ENCODE results near the gene TELO2.

Gene TELO2

DNA sequence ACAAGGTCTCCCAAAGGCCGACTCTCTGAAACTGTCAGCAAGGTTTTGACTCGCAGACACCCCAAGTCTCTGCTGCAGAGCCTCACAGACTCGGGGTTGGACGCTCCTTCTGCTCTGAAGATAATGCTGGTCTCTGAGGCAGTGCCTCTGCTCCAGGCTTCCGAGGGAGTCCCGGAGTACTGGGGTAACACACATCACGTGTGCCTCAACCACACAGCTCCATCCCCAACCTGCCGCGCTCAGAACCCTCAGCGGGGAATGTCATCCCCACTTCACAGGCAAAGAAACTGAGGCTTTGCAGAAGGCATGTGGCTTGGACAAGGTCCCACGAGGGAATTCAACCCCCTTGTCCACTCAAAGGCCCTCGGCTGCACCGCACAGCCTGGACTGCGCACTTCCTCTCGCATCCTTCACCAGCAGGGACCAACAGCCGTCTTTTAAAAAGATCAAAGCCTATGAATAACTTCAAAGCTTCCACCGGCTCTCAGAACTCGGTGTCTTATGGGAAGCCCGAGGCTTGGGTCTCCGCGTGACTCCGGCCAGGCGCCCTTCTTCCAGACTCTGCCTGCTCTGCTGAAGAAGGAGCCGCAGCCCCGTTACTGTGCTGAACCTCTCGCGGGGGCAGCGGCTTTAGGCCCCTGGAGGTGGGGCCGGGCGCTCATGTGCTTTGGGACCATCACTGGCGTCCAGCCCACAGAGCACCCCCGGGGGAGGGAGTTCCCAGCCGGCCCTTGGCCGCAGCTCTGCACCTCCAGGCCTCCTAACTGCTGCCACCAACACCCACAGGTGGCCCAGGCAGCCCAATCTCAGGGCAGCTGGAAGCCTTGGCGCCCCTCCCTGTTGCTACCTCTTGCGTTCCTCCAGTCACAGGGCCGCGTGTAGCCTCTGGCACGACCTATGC is 42.5 kb downstream of the TELO2 start:
- no peak for DNase-seq (ENCODE audit: low read depth in 1 of 2, low spot score in 1 of 2)

- no peak for DNase-seq (ENCODE audit: low read depth in 1 of 2, low spot score in 1 of 2)
These were observed 43.4 kb downstream of the TELO2 start for GRCh38 chr16:1536601-1537000.

DNA sequence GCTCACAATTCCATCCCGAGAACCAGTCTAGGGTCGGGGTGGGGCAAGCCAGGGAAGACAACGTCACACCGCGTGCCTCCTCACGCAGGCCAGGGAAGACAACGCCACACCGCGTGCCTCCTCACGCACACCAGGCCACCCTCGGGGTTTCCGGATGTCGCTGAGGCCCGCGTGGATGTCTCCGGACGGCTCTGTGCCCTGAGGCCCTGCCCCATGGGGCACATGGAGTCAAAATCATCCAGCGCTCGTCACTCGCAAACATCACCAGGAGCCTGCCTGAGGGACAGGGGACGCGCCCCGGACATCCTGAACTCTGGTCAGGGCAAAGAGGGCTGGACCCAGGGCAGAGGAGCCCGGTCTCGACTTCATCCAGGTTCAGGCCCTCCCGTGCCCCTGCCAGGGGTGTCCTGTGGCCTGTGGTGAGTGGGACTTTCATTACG is 44.0 kb downstream of the TELO2 start:
- no peak for DNase-seq (ENCODE audit: low read depth in 1 of 2, low spot score in 1 of 2)

GRCh38 chr16:1537763-1538289 is 44.7 kb downstream of the TELO2 start:
- DNase-seq (ENCODE audit: low read depth in 1 of 2, low spot score in 1 of 2), result no peak

- DNase-seq (ENCODE audit: low read depth in 1 of 2, low spot score in 1 of 2), result no peak
These were observed 45.8 kb downstream of the TELO2 start for GRCh38 chr16:1538804-1539520.

DNA sequence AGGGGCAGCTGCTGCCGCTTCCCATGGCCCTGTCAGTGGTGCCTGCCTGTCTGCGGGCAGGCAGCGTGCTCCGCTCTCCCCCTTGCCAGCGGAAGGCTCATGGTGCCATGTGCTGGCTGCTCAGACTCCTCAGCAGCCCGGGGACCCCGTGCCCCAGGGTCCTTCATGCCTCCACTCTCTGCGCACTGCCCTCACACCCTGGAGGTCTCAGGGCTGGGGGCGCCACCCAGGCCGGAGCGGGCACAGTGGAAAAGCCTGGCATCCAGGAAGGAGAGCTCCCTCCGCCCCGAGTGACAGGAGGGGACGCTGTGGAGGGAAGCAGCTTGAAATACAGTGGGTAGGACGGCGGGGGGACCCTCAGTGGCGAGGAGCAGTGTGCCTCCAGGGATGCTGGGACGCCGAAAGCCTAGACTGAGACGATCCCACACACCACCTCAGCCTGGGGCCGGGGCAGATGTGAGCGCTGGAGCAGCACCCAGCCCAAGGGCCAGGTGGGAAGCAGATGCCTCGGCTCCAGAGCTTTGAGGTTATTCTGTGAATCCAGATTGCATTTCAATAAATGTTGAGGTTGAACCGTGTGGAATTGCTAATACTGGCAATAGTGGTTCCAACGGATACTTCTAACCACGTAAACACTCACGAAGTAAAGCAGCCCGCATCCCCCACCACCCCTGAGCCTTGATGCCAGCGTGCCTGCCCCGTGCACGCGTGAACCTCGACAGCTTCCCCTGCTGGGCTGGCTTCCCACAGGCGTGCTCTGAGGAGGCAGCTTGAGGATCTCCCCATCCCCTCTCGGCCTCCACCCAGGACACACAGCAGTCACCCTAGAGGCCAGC is 46.8 kb downstream of the TELO2 start:
- no peak for DNase-seq (ENCODE audit: low read depth in 1 of 2, low spot score in 1 of 2)

GRCh38 chr16:1540556-1540855 is 47.3 kb downstream of the TELO2 start:
- DNase-seq (ENCODE audit: low read depth in 1 of 2, low spot score in 1 of 2), result no peak

DNA sequence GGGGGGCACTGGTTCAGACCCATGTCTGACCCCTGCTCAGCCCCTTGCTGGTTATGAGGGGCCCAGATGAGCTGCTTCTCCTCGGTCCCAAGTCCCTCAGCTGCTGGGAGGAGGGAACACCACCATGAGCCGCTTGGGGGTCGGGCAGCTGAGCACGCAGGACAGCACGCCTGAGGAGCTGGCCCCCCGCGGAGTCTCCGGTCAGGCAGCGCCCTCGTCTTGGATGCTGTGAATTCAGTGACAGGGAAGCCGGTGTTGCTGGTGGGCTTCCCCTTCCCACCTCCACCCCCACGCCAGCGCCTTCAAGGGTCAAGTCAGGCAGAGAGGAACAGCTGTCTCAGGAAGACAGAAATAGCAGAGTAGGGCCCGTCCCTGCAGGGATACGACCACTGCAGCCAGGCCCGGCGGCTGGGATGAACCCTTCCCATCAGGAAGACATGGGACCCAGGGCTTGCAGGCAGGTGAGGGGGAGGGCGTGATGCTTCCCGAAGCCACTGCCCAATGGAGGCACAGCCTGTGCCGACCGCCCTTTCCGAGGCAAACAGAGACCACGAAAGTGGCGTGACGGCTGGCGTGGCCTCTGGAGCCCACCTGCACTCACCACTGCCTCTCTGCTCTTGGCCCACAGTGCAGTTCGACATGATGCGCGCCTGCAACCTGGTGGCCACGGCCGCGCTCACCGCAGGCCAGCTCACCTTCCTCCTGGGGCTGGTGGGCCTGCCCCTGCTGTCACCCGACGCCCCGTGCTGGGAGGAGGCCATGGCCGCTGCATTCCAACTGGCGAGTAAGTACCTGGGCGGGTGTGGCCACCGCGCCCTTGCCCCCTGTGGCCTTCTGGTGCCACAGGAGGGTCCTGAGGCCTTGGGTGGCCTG is 48.4 kb downstream of the TELO2 start:
- no peak for DNase-seq (ENCODE audit: low read depth in 1 of 2, low spot score in 1 of 2)

DNA sequence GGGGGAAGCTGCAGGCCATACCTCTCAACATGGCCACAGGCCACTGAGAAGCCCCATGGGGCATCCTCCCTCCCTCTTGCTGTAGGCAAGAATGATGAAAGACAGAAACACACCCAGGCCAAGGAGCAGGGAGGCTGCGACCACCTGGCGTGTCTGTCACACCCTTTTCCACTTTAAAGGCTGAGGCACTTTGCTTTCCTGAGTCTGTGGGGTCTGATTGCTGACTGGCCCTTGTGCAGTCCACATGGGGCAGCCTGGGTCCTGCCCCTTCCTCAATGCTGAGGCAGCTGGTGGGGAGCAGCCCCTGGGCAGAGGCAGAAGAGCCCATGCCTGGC is 49.0 kb downstream of the TELO2 start:
- no peak for DNase-seq (ENCODE audit: low read depth in 1 of 2, low spot score in 1 of 2)

DNA sequence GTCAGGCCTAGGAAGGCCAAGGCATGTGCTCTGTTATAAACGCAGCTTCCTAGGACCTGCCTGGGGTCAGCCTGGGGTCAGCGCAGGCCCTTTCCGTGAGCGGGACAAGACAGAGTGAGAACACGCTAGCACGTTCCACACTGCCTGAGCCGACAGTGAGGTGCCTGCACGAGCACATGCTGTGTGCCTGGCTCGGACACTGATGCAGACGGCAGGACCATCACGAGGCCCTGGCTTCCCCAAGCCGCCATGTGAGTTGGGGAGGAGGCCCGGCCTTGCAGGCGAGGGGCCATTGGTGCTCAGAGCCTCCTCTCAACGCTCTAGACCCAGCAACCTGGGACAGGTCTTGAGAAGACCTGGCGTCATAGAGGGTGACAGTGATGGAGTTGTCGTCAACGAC is 49.4 kb downstream of the TELO2 start:
- DNase-seq (ENCODE audit: low read depth in 1 of 2, low spot score in 1 of 2), result no peak

DNA sequence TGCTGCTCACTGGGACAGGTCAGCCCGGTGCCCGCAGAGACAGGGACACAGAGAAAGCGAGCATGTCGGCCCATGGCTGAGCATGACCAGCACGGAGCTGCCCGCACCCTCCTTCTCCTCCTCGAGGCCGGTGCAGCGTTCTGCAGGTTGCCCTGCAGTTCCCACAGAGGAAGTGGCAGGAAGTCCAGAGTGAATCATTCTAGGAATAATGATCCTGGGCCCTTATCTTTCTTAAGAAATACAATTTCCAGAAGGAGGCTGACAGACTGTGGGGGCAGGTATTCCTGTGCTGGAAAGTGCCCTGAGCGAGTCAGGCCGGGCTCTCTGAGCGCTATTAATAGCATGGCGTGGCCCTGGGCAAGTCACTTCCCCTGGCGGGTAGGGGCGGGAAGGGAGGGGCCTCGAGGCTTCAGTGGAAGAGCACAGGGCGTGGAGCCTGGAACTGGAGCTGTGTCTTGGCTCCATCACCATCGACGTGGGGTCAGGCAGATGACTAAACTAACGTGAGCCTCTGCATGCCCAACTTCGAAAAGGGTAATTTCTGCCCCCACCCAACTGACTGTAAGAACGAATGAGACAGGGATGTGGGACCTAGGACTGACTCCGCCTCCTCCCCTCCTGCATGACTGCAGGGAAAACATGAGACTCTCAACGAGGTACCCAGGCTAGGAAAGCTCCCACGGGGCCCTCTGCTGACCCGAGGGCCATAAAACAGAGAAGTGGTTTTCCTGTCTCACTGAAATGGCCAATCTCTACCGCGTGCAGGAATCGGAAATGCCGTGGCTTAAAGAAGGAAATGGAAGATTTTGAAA is 50.1 kb downstream of the TELO2 start:
- DNase-seq (ENCODE audit: low read depth in 1 of 2, low spot score in 1 of 2), result peak in 1 of 2 donors; percentile 29

- DNase-seq (ENCODE audit: low read depth in 1 of 2, low spot score in 1 of 2), result no peak
These were observed 52.2 kb downstream of the TELO2 start for GRCh38 chr16:1545044-1546040.

DNA sequence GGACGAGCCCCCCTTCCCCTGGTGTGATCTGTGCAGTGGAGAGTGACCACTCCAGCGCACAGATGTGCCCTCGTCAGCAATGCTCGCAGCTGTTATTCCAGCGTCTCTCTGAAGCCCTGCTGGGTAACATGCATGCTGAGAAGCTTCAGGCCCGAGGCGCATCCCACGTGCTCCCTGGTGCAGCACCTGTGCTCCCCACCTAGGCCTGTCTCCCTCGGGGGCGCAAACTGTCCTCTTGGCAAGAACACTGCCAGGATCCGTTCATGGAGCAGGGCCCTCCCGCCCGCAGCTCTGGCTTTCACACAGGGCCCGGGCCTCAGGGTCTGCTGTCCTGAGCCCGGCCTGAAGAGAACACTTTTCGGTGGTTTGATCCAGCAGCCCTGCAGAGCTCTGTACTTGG is 53.3 kb downstream of the TELO2 start:
- DNase-seq (ENCODE audit: low read depth in 1 of 2, low spot score in 1 of 2), result no peak

DNA sequence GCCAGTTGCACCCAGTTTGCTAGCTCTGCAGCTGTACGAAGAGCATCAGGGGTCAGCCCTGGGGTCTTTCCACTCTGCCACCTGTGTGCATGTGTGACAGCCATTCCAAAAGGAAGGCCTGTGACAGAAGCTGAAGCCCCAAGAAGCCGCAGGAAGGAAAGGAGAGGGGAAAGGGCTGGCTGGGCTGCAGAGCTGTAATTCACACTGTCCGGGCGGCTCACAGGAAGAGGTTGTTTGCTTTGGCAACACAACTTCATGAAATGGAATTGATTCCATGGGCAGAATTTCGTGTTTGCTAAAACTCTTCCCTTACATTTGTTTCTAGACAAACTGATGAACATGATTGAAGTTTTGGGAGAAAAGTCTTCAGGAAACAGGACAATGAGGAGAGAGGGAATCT is 55.1 kb downstream of the TELO2 start:
- DNase-seq (ENCODE audit: low read depth in 1 of 2, low spot score in 1 of 2), result no peak

DNA sequence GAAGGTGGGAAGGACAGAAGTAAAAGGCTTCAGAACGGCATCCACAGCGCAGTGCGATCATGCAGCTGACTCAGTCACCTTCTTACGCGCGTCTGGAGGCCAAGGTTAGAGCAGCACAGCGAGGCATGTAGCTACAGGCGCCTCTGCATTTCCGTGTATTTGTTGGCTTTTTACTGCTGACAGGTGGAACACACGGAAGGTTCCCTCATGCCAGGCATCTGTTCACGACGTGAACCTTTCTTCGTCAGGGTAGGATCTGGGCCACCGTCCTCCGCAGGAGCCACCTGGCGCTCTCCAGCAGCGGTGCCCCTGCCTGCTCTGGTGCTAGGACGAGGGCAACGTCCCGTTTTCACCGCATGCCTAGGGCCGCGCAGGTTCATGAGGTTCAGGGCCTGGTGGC is 55.6 kb downstream of the TELO2 start:
- DNase-seq (ENCODE audit: low read depth in 1 of 2, low spot score in 1 of 2), result no peak

- DNase-seq (ENCODE audit: low read depth in 1 of 2, low spot score in 1 of 2), result no peak
These were observed 56.9 kb downstream of the TELO2 start for GRCh38 chr16:1550069-1550468.

GRCh38 chr16:1550696-1551095 is 57.5 kb downstream of the TELO2 start:
- DNase-seq (ENCODE audit: low read depth in 1 of 2, low spot score in 1 of 2), result no peak

DNA sequence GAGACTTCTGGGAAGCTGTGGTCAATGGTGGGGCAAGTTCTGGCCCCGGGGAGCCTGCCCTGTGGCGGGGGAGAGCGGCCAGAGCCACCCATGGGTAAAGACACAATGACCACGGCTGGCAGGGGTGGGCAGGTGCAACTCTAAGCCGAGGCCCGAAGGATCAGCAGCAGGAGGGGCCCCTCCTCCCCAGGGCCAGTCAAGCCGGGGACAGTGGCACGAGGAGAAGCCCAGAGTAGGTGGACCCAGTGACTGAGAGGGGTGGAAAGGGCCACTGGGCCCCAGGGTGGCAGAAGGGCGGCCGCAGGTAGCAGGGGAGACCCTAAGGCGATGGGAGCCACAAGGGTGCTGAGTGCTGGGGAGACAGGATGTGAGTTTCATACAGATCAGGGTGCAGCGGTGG is 58.0 kb downstream of the TELO2 start:
- no peak for DNase-seq (ENCODE audit: low read depth in 1 of 2, low spot score in 1 of 2)

GRCh38 chr16:1552129-1552528 is 59.0 kb downstream of the TELO2 start:
- no peak for DNase-seq (ENCODE audit: low read depth in 1 of 2, low spot score in 1 of 2)

Measured in activated T-helper 1 cell treated with anti-CD3 and anti-CD28 coated beads, Interleukin-2, amount 50 U/mL, for 16 hours (primary cell).